ENCODE measurements around the gene FEM1C.

DNA sequence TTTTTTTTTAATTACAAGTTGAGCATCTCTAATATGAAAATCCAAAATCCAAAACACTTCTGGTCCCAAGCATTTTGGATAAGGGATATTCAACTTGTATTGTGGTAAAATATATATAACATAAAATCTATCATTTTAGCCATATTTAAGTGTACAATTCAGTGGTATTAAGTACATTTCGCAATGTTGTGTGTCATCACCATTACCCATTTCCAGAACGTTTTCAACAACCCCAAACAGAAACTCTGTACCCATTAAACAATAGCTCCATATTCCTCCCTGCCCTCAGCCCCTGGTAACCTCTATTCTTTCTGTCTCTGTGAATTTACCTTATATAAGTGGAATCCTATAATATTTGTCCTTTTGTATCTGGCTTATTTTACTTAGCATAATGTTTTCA lies 32.8 kb upstream of the FEM1C start:
- TF ChIP-seq, protein P1, sequence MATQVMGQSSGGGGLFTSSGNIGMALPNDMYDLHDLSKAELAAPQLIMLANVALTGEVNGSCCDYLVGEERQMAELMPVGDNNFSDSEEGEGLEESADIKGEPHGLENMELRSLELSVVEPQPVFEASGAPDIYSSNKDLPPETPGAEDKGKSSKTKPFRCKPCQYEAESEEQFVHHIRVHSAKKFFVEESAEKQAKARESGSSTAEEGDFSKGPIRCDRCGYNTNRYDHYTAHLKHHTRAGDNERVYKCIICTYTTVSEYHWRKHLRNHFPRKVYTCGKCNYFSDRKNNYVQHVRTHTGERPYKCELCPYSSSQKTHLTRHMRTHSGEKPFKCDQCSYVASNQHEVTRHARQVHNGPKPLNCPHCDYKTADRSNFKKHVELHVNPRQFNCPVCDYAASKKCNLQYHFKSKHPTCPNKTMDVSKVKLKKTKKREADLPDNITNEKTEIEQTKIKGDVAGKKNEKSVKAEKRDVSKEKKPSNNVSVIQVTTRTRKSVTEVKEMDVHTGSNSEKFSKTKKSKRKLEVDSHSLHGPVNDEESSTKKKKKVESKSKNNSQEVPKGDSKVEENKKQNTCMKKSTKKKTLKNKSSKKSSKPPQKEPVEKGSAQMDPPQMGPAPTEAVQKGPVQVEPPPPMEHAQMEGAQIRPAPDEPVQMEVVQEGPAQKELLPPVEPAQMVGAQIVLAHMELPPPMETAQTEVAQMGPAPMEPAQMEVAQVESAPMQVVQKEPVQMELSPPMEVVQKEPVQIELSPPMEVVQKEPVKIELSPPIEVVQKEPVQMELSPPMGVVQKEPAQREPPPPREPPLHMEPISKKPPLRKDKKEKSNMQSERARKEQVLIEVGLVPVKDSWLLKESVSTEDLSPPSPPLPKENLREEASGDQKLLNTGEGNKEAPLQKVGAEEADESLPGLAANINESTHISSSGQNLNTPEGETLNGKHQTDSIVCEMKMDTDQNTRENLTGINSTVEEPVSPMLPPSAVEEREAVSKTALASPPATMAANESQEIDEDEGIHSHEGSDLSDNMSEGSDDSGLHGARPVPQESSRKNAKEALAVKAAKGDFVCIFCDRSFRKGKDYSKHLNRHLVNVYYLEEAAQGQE (IDR thresholded peaks at IDR 0.05; ENCODE audit: insufficient replicate concordance, low read depth) = no peak
- TF ChIP-seq, protein P2, sequence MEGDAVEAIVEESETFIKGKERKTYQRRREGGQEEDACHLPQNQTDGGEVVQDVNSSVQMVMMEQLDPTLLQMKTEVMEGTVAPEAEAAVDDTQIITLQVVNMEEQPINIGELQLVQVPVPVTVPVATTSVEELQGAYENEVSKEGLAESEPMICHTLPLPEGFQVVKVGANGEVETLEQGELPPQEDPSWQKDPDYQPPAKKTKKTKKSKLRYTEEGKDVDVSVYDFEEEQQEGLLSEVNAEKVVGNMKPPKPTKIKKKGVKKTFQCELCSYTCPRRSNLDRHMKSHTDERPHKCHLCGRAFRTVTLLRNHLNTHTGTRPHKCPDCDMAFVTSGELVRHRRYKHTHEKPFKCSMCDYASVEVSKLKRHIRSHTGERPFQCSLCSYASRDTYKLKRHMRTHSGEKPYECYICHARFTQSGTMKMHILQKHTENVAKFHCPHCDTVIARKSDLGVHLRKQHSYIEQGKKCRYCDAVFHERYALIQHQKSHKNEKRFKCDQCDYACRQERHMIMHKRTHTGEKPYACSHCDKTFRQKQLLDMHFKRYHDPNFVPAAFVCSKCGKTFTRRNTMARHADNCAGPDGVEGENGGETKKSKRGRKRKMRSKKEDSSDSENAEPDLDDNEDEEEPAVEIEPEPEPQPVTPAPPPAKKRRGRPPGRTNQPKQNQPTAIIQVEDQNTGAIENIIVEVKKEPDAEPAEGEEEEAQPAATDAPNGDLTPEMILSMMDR (IDR thresholded peaks at IDR 0.05; ENCODE audit: insufficient read depth, low read length) = no peak
- TF ChIP-seq POLR2AphosphoS5 (IDR thresholded peaks at IDR 0.05; ENCODE audit: low read depth) (no peak), GABPA (IDR thresholded peaks at IDR 0.05; ENCODE audit: low read depth) (no peak)
